HG03280 (cell line): ENCODE measurements around the gene CARD18.

ENCODE experiments used
- ATAC-seq: cut with Tn5 transposase; IDR thresholded peaks from one replicate; pipeline ENCODE4 v1.9.1; 2021; ENCODE audit warnings: mild to moderate bottlenecking, moderate library complexity; ENCODE audit not compliant: unreplicated experiment

CARD18 gene

DNA sequence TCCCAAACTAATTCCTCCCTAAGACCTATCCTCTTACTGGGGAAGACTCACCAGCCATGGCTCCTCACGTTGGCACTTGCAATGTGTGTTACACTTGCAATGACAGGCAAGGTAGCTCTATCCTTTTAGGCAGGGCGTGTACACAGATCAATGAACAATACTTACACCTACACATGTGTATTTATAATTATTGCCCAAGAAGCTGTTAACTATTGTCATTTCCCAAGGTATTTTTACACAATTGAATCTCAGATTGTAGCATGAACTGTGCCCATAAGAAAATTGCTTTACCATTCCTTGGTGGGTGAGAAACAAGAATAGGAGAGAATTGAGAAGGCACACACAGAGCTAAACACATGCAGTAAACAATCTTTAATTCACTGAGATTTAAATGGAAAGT lies at the start of gene CARD18:
Gene CARD18 (minus strand): TSS at position 101 of the 400 bp plus-strand sequence. CDS start 43 bp downstream, at position 58.
- ATAC-seq, result no peak

- no peak for ATAC-seq
These were observed 44.4 kb upstream of the CARD18 start for GRCh38 chr11:105183987-105184386.

GRCh38 chr11:105183426-105183825 lies 43.9 kb upstream of the CARD18 start:
- ATAC-seq, result no peak

DNA sequence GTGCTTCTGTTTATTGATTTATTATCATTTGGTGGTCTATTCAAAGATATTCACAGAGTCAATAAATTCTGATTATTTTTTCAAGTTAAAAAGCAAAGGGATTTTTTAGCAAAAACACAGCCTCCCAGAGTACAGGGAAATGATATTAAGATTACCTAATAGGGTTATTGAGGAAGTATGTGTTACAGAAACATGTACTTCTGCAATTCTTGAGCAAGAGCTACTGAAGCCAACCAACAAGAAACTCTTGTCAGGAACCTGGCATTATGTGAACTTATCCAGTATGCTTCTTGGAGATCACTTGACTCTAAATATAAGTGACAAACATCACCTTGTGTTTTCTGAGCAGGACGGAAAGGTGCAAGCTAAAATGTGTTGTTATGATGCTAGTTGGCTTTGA lies 42.0 kb upstream of the CARD18 start:
- ATAC-seq, result no peak

DNA sequence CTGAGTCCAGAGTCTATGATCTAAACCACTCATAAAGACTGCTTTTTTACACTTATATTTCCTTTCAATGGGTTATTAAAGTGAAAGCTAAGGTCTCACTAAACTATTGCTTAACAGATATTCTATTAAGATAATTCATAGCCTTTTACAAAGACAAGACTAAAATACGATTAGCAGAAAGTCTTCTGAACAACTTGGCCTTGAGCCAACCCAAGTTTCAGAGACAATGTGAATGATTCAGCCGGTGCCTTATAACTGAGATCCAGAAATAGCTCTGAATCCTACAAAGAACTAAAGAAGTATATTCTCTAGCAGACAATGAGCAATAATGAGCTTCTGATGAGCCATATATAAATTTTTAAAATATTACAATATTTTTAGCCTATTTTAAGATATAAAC lies 41.5 kb upstream of the CARD18 start:
- no peak for ATAC-seq

DNA sequence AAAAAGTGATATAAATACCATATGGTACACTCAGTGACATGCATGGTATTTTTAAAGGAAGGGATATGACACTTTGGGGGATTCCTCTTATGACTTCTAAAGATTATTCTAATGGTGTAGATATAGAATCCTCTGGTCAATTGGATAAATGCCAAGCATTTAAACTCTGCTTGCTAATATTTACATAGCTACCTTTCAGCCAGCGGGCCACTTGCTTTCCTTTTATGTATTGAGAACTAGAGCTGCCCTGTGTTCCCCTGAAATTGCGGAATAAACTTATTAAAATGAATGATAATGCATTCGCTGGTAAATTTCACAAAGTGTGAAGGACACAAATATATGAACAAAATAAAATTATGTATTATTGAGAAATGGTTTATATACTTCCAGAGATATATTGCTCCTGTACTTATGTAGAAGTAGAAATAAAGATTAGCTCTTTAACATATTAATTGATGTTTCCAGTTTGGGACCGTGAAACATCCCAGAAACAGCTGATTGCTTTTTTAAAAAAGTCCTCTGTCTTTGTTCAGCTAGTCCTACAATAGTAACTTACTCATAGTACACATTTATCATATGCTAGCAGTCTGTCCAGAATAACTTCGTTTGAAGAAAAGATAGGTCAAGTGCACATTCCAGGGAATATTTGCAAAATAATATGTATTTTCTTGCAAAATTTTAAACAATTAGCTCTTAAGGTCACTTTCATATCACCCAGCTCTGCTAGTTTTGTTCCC lies 40.1 kb upstream of the CARD18 start:
- no peak for ATAC-seq

DNA sequence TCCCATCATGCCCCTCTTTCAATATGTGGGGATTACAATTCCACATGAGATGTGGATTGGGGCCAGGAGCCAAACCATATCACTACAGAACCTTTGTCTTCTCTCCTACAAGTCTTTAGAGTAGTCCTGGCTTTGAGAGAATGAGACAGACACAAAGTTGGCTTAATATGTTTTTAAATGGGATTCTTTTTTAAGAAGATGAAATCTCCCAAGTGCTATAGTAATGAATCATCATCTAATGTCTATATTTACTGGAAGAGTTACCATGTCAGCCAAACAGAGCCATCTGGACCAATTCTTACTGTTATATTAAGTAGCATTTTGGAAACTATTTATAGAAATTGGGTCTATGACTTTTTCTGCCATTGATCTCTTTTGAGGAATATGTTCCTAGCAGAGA lies 38.1 kb upstream of the CARD18 start:
- no peak for ATAC-seq

GRCh38 chr11:105168457-105168856 lies 28.9 kb upstream of the CARD18 start:
- ATAC-seq, result no peak

GRCh38 chr11:105167244-105167643 lies 27.7 kb upstream of the CARD18 start:
- no peak for ATAC-seq

DNA sequence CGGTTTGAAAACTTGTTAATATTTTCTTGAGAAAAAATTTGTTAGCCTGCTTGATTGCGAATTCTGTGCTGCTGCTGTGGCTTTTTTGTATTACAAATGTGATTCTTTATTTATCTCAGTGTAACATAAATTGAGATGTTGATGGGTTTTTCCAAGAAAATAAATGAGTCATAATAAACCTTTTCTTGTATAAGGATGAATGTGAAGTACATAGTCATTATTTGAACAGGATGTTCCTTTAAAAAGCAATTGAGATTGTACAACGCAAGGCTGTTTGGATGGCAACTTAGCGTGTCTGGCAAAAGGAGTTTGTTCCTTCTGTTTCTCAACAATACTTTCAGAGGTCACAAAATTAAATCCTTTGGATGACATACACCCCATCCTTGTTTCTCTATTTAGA lies 24.6 kb upstream of the CARD18 start:
- no peak for ATAC-seq

- ATAC-seq, result no peak
These were observed 22.9 kb upstream of the CARD18 start for GRCh38 chr11:105162506-105162905.

GRCh38 chr11:105158436-105158835 lies 18.9 kb upstream of the CARD18 start:
- no peak for ATAC-seq

DNA sequence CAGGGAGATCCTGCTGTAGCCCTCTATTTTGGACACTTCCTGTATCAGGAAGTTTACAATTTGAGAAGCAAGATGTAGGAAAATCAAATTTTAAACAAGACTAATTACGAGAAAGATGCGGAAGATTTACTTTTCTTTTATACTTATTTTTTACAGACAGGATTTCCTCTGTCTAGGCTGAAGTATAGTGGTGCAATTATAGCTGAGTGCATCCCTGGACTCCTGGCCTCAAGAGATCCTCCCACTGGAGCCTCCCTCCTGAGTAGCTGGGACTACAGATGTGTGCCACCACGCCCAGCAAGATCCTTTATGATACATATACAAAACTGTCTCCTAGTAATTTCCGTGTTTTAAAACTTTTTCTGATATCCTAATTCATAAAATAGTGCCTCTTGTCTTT lies 17.2 kb upstream of the CARD18 start:
- no peak for ATAC-seq

GRCh38 chr11:105156231-105156630 lies 16.7 kb upstream of the CARD18 start:
- no peak for ATAC-seq

DNA sequence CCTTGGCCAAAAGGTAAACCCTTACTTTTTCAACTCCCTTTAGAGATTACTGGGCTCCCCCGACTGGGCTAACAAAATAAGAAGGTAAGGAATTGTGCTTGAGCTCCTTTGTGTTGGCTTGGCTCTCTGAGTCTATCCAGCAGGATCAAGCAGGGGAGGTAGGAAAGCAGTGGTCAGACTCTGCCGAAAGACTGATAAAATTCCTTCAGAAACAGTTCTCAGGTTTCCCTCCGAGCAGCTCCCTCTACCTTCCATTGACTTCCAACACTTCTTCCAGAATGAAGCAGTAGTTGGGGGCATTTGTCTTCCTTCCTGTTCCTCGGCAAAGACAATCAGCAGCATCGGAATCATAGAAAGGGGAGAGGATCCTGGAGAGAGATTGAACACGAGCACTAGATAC lies 16.1 kb upstream of the CARD18 start:
- ATAC-seq, result no peak

DNA sequence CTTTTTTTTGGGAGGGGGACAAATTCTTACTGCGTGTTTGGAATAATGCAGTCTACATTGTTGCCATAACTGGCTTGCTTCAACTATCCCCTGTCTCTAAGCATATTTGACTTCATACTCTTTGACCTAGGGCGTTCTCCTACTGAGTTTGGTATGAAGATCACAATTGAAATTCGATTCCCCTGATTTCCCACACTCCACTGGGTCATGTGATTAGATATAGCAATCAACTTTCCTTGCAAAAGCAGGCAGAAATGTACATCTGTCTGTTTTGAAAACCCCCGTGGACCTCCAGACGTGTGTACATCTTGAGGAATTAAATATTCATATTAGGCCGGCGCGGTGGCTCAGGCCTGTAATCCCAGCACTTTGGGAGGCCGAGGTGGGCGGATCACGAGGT lies 13.8 kb upstream of the CARD18 start:
- ATAC-seq, result no peak

- ATAC-seq, result no peak
These were observed 13.0 kb upstream of the CARD18 start for GRCh38 chr11:105152560-105152959.

DNA sequence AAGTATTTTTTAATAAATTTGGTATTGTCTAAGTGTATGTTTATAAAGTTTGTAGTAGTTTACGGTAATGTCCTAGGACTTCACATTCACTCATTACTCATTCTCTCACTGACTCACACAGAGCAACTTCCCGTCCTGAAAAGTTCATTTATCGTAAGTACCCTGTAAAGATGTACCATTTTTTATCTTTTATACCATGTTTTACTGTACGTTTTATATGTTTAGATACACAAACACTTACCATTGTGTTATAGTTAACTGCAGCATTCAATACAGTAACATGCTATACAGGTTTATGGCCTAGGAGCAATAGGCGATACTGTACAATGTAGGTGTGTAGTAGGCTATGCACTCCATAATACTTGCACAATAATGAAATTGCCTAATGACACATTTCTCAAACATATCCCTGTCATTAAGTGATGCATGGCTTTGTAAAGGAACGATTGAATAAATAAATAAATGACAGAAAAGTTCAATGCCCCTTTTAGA lies 12.5 kb upstream of the CARD18 start:
- no peak for ATAC-seq

- no peak for ATAC-seq
These were observed 9.9 kb upstream of the CARD18 start for GRCh38 chr11:105149477-105149876.

DNA sequence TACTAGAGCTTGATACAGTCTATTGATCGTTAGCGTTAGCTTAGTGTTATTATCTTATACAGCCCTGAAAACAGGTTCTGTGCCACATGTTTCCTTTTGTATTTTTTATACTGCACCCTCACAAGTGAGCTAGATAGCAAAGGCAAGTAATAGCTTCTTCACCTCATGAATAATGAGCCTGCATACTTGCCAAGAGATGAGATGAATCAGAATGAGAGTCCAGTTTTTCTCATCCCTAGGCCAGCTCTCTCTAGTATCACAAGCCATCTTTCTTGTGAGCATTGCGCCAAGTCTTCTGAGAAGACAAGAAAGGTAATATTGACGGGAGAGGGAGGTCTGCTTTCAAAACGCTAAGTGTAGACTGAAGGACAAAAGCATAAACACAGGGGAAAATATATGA lies 8.7 kb upstream of the CARD18 start:
- ATAC-seq, result no peak

- no peak for ATAC-seq
These were observed 5.3 kb upstream of the CARD18 start for GRCh38 chr11:105144887-105145286.

DNA sequence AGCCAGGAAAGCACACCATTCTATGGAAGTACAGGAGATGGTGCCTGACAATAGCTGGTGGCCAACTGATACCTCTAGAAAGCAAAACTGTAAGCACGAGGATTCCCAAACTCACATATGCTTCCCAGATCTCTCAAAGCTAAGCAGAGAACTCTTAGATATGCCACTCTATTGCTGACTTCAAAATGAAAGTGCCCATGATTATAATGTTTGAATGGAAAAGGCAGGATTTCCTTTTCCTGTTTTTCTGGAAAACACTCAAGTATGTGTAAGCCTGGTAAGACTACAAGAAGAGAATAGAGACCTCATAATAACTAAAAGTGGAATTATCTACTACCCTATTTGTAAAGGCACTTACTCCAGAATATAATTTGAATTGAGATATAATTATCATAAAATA lies 2.6 kb upstream of the CARD18 start:
- no peak for ATAC-seq

GRCh38 chr11:105137286-105137685 lies 2.3 kb downstream of the CARD18 start:
- ATAC-seq, result no peak
